Measurements from ENCODE around the gene LMF2. TPM values are rescaled to one million over a fixed set of nuclear protein-coding genes. Genes with fewer than 3 reads are reported as not detected.
"Not testable (repeated sequence)": the region's sequence is repeated elsewhere in the genome, so short reads cannot be mapped to it uniquely, and the experiment has no call there.

The LMF2 gene
- polyA plus RNA-seq, 1 experiment, result 111 TPM

DNA sequence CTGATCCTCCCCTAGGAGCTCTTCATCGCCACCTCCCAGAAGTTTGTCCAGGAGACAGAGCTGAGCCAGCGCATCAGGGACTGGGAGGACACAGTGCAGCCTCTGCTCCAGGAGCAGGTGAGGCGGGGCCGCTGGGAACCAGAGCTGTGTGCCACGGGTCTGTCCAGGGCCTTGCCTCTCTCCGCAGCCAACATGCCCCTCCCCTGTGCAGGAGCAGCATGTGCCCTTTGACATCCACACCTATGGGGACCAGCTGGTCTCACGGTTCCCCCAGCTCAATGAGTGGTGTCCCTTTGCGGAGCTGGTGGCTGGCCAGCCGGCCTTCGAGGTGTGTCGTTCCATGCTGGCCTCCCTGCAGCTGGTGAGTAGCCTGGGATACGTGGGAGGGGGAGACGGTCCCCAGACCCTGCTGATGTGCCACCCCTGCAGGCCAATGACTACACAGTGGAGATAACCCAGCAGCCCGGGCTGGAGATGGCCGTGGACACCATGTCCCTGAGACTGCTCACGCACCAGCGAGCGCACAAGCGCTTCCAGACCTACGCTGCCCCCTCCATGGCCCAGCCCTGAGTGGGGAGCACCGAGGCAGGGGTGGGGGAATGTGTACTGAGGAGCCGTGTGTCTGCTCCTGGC lies 15.4 kb upstream of the LMF2 start:
- DNase-seq (ENCODE audit: low read depth), result no peak
- ChIA-PET CTCF (no interaction called here), POLR2A (no interaction called here)
- H3K27me3 ChIP-seq (ENCODE audit: control insufficient read depth, insufficient read depth, low read length), result no peaks in the 10 kb centered on the region
- peaks cover 30% of the 10 kb centered on the region for H3K36me3 ChIP-seq (ENCODE audit: control insufficient read depth, insufficient read depth, low read length)
- H3K4me3 ChIP-seq (ENCODE audit: low read depth, low read length), result no peak overlapping the region
- TF ChIP-seq, protein P1, sequence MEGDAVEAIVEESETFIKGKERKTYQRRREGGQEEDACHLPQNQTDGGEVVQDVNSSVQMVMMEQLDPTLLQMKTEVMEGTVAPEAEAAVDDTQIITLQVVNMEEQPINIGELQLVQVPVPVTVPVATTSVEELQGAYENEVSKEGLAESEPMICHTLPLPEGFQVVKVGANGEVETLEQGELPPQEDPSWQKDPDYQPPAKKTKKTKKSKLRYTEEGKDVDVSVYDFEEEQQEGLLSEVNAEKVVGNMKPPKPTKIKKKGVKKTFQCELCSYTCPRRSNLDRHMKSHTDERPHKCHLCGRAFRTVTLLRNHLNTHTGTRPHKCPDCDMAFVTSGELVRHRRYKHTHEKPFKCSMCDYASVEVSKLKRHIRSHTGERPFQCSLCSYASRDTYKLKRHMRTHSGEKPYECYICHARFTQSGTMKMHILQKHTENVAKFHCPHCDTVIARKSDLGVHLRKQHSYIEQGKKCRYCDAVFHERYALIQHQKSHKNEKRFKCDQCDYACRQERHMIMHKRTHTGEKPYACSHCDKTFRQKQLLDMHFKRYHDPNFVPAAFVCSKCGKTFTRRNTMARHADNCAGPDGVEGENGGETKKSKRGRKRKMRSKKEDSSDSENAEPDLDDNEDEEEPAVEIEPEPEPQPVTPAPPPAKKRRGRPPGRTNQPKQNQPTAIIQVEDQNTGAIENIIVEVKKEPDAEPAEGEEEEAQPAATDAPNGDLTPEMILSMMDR (IDR thresholded peaks at IDR 0.05; ENCODE audit: insufficient read depth, low read depth, low read length), result no peak

GRCh38 chr22:50522208-50522805 lies 14.8 kb upstream of the LMF2 start:
- Histone ChIP-seq H3K4me3 (ENCODE audit: low read depth, low read length) (no peak overlapping the region), H3K27me3 (ENCODE audit: control insufficient read depth, insufficient read depth, low read length) (no peaks in the 10 kb centered on the region), H3K36me3 (ENCODE audit: control insufficient read depth, insufficient read depth, low read length) (peaks cover 31% of the 10 kb centered on the region)
- TF ChIP-seq, protein P1 (IDR thresholded peaks at IDR 0.05; ENCODE audit: insufficient read depth, low read depth, low read length), result no peak
- no peak for DNase-seq (ENCODE audit: low read depth)
- ChIA-PET CTCF (no interaction called here), POLR2A (no interaction called here)

- TF ChIP-seq, protein P1 (IDR thresholded peaks at IDR 0.05; ENCODE audit: insufficient read depth, low read depth, low read length), result no peak
- H3K36me3 ChIP-seq (ENCODE audit: control insufficient read depth, insufficient read depth, low read length), result peaks cover 31% of the 10 kb centered on the region
- DNase-seq (ENCODE audit: low read depth), result no peak
- ChIA-PET CTCF (interaction anchor here (0.6 kb wide), 1 partner anchor 19 kb away, joined by 3 read pairs; no protein-coding TSS in a partner anchor), POLR2A (interaction anchor here (0.5 kb wide), 1 partner anchor 14 kb away, joined by 3 read pairs; the partner anchor contains the start of gene LMF2)
- H3K27me3 ChIP-seq (ENCODE audit: control insufficient read depth, insufficient read depth, low read length), result no peaks in the 10 kb centered on the region
- no peak overlapping the region for H3K4me3 ChIP-seq (ENCODE audit: low read depth, low read length)
These were observed 14.2 kb upstream of the LMF2 start for GRCh38 chr22:50521710-50522109.

- POLR2A ChIA-PET, result interaction anchor here (0.5 kb wide), 1 partner anchor 13 kb away, joined by 3 read pairs; the partner anchor contains the start of gene LMF2
- TF ChIP-seq, protein P1 (IDR thresholded peaks at IDR 0.05; ENCODE audit: insufficient read depth, low read depth, low read length), result no peak
- Histone ChIP-seq H3K36me3 (ENCODE audit: control insufficient read depth, insufficient read depth, low read length) (peaks cover 33% of the 10 kb centered on the region), H3K27me3 (ENCODE audit: control insufficient read depth, insufficient read depth, low read length) (no peaks in the 10 kb centered on the region), H3K4me3 (ENCODE audit: low read depth, low read length) (no peak overlapping the region)
- no peak for DNase-seq (ENCODE audit: low read depth)
- CTCF ChIA-PET, result interaction anchor here (0.6 kb wide), 1 partner anchor 20 kb away, joined by 3 read pairs; no protein-coding TSS in a partner anchor
These were observed 13.4 kb upstream of the LMF2 start for GRCh38 chr22:50520826-50521453.

DNA sequence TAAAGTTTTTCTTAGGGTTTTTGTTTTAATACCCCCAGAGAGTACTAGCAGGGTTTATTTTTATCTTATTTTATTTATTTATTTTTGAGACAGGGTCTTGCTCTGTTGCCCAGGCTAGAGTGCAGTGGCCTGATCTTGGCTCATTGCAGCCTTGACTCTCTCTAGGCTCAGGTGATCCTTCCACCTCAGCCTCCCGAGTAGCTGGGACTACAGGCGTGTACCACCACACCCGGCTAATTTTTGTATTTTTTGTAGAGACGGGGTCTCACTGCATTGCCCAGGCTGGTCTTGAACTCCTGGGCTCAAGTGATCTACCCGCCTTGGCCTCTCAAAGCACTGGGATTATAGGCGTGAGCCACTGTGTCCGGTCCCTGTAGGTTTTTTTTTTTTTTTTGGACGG lies 12.7 kb upstream of the LMF2 start:
- POLR2A ChIA-PET; H3K27me3 ChIP-seq (ENCODE audit: control insufficient read depth, insufficient read depth, low read length); H3K4me3 ChIP-seq (ENCODE audit: low read depth, low read length); DNase-seq (ENCODE audit: low read depth); CTCF ChIA-PET: not testable (repeated sequence)
- H3K36me3 ChIP-seq (ENCODE audit: control insufficient read depth, insufficient read depth, low read length), result peaks cover 33% of the 10 kb centered on the region

All from BJ (cell line).